Right lobe of liver (tissue), 6 donors: ENCODE results near the gene ZNF362. TPM values are rescaled to one million over a fixed set of nuclear protein-coding genes. Genes with fewer than 3 reads are reported as not detected.

Experiments used
- ATAC-seq, 4 donors: fragments of 200-7000 bp; cut with Tn5 transposase; one replicate each; pipeline ENCODE4 v1.9.1; 2020; ENCODE audit warnings: mild to moderate bottlenecking in 4 of 4, moderate library complexity in 4 of 4
- DNase-seq, 3 donors: peaks; one replicate each; pipeline ENCODE4 v3.0.0-alpha.2; 2020
- H3K27ac ChIP-seq, 3 donors: fragments of 200-600 bp; one replicate each; pipeline ENCODE4 v1.8.0; 2022
- H3K27me3 ChIP-seq, 2 donors: fragments of 200-600 bp; one replicate each; pipeline ENCODE4 v1.8.0; 2022
- H3K36me3 ChIP-seq, 4 donors: fragments of 200-600 bp; sonication (generic) in 1 of 4; one replicate each; pipeline versions ENCODE4 v1.5.1 to v1.8.0; 2017 to 2022; ENCODE audit warnings: control low read depth in 1 of 4
- H3K4me1 ChIP-seq, 4 donors: fragments of 200-600 bp; sonication (generic) in 1 of 4; one replicate each; pipeline versions ENCODE4 v1.5.1 to v1.8.0; 2017 to 2022; ENCODE audit warnings: control low read depth in 1 of 4
- H3K4me3 ChIP-seq, 3 donors: fragments of 200-600 bp; one replicate each; pipeline ENCODE4 v1.8.0; 2022
- H3K9me3 ChIP-seq, 4 donors: fragments of 200-600 bp; sonication (generic) in 1 of 4; one replicate each; pipeline versions ENCODE4 v1.5.1 to v1.8.0; 2017 to 2022; ENCODE audit warnings: control low read depth in 1 of 4
- CTCF ChIP-seq, 4 donors: fragments of 200-600 bp in 3 of 4; fragments of 450-650 bp in 1 of 4; IDR thresholded peaks; one replicate each; pipeline versions ENCODE4 v1.5.1 to v1.8.0; 2016 to 2022; ENCODE audit warnings: antibody characterized with exemption in 4 of 4, mild to moderate bottlenecking in 2 of 4
- POLR2A ChIP-seq: fragments of 450-650 bp; IDR thresholded peaks from one replicate; pipeline ENCODE4 v1.6.1; 2017; ENCODE audit warnings: antibody characterized with exemption, mild to moderate bottlenecking
- WGBS: methylation state at CpG from one replicate; pipeline ENCODE4 v1.1.6; 2018; ENCODE audit warnings: low coverage, low lambda C conversion rate; ENCODE audit not compliant: insufficient coverage; ENCODE audit errors: missing lambda C conversion rate; 5-methylcytosine and 5-hydroxymethylcytosine counted together
- intact Hi-C, 2 donors: fragments of 100-400 bp; cut with DNase I; formaldehyde crosslinking; loops; one replicate each; pipeline versions ENCODE4 v1.11.2 to v1.14.1; 2022
- total RNA-seq, 6 experiments: library from RNA; depleted of rRNA in 2 of 6; stranded (reverse); fragments of >200 nt in 2 of 6; fragmentation: NEBNext Ultra II Directional in 3 of 6; extraction: Animal tissue kit (Norgen Biotek cat#: 25700) in 3 of 6; gene quantifications; one replicate each; pipeline versions ENCODE4 v1.1.0 to v1.2.4, GENCODE V29; 2016 to 2023
- donor health status: DM: no; HTN: yes; CAD: no.
- donor health status: DM: no; HTN: no; CAD: no.
- donor health status: DM: no; HTN: no; CAD: no.
- donor health status: DM: no; HTN: yes; CAD: no.
- donor health status: DM: no; HTN: yes; CAD: no.

ZNF362 gene
- total RNA-seq, 6 experiments from 2014 or later, result 3.4 to 8.4 (median 7.0) TPM

GRCh38 chr1:33328817-33329216 is 72.5 kb downstream of the ZNF362 start:
- Histone ChIP-seq H3K4me1 (peaks cover 0 to 45% (median 6%) of the 10 kb centered on the region in 4 donors), H3K27ac (no peak overlapping the region), H3K4me3 (no peak overlapping the region), H3K27me3 (no peaks in the 10 kb centered on the region), H3K9me3 (no peaks in the 10 kb centered on the region), H3K36me3 (peaks cover 50 to 97% (median 69%) of the 10 kb centered on the region in 4 donors)
- 93% methylated on average over 11 of the region's 12 CpGs for WGBS
- no peak for TF ChIP-seq POLR2A
- TF ChIP-seq CTCF (IDR thresholded peaks at IDR 0.05), result no peak
- intact Hi-C loops, result no loop called here
- ATAC-seq, result no peak
- no peak for DNase-seq

- no peak overlapping the region for H3K27ac ChIP-seq
- H3K9me3 ChIP-seq, result no peaks in the 10 kb centered on the region
- no peak for ATAC-seq
- H3K36me3 ChIP-seq, result peaks cover 42 to 88% (median 61%) of the 10 kb centered on the region in 4 donors
- DNase-seq, result no peak
- no peak overlapping the region for H3K4me3 ChIP-seq
- WGBS, result 88% methylated on average over 14 of the region's 19 CpGs
- peaks cover 0 to 55% (median 8%) of the 10 kb centered on the region in 4 donors for H3K4me1 ChIP-seq
- intact Hi-C loops, result no loop called here
- H3K27me3 ChIP-seq, result no peaks in the 10 kb centered on the region
- TF ChIP-seq CTCF (IDR thresholded peaks at IDR 0.05) (no peak), POLR2A (no peak)
These were observed 73.5 kb downstream of the ZNF362 start for GRCh38 chr1:33329600-33330305.

- intact Hi-C loops, result no loop called here
- peaks cover 2 to 62% (median 12%) of the 10 kb centered on the region in 4 donors for H3K4me1 ChIP-seq
These were observed 74.1 kb downstream of the ZNF362 start for GRCh38 chr1:33330361-33330890.

GRCh38 chr1:33330906-33331305 is 74.6 kb downstream of the ZNF362 start:
- intact Hi-C loops, result no loop called here
- Histone ChIP-seq H3K4me3 (no peak overlapping the region), H3K36me3 (peaks cover 33 to 76% (median 49%) of the 10 kb centered on the region in 4 donors), H3K27me3 (no peaks in the 10 kb centered on the region), H3K4me1 (peaks cover 2 to 65% (median 15%) of the 10 kb centered on the region in 4 donors), H3K27ac (no peak overlapping the region), H3K9me3 (no peaks in the 10 kb centered on the region)
- DNase-seq, result no peak
- TF ChIP-seq POLR2A (no peak), CTCF (IDR thresholded peaks at IDR 0.05) (no peak)
- no peak for ATAC-seq
- 80% methylated on average over 1 of the region's 7 CpGs for WGBS

More at GRCh38 chr1:33330361-33330890, 74.1 kb downstream of the ZNF362 start:
- H3K36me3 ChIP-seq, result peaks cover 38 to 81% (median 54%) of the 10 kb centered on the region in 4 donors
- DNase-seq, result no peak
- H3K4me3 ChIP-seq, result no peak overlapping the region
- ATAC-seq, result no peak
- no peaks in the 10 kb centered on the region for H3K9me3 ChIP-seq
- no peak overlapping the region for H3K27ac ChIP-seq
- H3K27me3 ChIP-seq, result no peaks in the 10 kb centered on the region
- 89% methylated on average over 3 of the region's 3 CpGs for WGBS
- TF ChIP-seq CTCF (IDR thresholded peaks at IDR 0.05) (no peak), POLR2A (no peak)
